Measurements from ENCODE around the gene CELA2B.
"Not testable (repeated sequence)": the region's sequence is repeated elsewhere in the genome, so short reads cannot be mapped to it uniquely, and the experiment has no call there.

CELA2B gene

DNA sequence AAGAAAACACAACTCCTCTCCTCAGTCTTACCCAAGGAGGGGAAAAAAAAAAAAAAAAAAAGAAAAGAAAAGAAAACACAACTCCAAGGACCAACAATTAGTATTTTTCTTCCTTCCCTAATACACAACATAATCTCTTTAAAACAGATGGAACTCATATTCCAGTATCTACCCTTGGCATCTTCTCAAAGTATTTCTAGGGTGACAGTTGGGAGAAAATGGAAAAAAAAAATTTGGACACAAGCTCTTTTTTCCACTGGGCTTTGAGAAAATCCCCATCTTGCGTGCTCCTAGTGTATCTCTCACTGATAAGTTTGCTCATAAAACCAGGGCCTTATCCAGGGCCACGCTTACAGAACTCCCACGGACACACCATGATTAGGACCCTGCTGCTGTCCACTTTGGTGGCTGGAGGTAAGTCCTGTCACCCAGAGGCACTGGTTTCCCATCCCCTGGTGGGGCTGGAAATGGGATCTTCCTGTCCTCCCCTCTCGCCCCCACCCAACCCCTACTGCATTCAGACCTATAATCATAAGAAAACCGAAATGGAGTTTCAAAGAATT lies at the start of gene CELA2B:
Gene CELA2B (plus strand): TSS at position 353 of the 563 bp plus-strand sequence. CDS start 22 bp downstream, at position 375.
- no peak for DNase-seq

DNA sequence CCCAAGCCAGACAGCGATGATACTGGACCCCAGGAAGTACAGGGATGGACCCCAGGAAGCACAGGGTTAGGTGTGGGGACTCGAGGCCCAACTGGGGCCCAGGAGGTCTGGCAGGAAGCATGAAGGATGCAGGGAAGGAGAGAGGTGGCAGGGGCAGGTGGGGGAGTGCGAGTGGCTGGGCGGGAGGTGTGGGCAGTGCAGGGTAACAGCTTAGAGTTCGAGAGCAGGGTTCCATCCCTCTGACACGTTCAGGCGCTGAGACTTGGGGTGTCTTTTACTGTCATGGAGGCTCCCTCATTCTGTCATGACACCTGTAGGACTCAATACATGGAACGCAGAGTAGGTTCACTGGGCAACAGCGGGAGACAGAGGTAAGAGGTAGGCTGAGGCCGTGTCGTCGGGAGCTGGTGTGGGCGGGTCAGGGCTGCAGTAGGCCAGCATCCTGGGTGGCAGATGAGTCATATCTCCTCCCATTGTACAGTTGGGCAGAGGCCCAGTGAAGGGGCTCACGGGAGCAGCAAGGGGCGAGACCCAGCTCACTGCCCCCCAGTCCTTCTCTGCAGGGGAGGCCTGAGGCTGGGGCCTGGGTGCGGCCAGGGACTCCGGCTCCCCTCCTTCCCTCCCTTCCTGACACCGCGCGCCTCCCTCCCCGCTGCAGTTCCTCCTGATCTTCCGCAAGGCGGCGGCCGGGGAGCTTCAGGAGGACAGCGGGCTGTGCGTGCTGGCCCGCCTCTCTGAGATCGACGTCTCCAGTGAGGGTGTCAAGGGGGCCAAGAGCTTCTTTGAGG lies 49.2 kb upstream of the CELA2B start:
- no peak for DNase-seq

DNA sequence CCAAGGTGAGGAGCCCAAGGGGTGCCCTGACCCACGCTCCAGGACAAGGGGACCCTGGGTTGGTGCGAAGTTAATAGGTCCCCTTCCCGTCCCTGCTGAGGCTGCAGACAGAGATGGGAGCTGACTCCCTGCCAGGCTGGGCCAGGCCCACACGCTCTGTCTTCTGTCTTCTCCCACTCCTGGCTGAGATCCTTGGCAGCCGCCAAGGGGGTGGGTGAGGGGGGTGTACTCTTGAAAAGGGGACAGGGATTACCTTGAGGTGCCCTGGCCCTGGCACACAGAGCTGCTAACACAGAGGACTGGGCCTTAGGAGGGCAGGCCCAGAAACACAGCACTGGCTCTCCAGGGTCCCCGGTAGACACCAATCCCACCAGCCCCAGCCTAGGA lies 48.6 kb upstream of the CELA2B start:
- DNase-seq = no peak

DNA sequence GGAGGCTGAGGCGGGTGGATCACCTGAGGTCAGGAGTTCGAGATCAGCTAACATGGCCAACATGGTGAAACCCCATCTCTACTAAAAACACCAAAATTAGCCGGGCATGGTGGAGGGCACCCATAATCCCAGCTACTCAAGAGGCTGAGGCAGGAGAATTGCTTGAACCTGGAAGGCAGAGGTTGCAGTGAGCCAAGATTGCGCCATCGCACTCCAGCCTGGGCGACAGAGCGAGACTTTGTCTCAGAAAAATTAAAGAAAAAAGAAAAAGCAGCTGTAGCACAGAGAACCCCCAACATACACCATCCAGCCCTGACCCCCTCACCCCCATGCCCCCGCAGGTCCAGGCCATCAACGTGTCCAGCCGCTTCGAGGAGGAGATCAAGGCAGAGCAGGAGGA lies 47.7 kb upstream of the CELA2B start:
- DNase-seq = not testable (repeated sequence)

DNA sequence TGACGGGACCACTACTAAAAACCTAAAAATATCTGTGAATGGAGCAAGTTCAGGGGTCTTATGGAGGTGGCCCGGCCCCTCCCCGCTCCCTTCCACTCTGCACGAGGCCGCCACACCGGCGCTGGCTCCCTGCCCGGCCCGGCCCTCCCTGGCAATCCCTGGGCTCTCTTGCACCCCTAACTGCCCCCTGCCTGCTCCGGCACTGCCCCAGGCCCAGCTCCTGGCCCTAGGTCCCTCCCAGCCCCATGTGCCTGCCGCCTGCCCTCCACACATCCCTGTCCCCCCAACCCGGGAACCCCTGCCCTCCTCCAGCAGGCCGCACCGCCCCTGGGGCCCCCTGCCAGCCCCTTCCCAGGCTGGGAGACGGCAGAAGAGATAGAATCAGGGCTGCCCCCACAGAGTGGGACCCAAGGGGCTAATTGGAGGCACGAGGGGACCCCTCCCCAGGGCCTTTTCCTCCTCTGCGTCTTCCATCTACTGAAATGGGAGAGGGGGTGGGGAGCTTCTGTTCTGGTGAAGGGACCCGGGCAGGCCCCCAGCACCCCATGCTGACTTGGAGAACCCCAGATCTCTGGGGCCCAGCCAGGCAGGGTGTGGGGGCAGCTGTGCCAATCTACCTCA lies 47.0 kb upstream of the CELA2B start:
- no peak for DNase-seq

DNA sequence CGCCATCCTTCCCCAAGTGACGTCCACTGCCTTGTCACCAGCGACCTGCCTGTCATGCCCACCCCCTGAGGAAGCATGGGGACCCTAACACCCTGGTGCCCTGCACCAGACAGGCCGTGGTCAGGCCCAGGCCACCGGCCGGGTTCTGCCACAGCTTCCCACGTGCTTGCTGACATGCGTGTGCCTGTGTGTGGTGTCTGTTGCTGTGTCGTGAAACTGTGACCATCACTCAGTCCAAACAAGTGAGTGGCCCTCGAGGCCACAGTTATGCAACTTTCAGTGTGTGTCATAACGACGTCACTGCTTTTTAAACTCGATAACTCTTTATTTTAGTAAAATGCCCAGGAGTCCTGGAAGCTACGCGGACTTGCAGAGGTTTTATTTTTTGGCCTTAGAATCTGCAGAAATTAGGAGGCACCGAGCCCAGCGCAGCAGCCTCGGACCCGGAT lies 46.2 kb upstream of the CELA2B start:
- DNase-seq = no peak

DNA sequence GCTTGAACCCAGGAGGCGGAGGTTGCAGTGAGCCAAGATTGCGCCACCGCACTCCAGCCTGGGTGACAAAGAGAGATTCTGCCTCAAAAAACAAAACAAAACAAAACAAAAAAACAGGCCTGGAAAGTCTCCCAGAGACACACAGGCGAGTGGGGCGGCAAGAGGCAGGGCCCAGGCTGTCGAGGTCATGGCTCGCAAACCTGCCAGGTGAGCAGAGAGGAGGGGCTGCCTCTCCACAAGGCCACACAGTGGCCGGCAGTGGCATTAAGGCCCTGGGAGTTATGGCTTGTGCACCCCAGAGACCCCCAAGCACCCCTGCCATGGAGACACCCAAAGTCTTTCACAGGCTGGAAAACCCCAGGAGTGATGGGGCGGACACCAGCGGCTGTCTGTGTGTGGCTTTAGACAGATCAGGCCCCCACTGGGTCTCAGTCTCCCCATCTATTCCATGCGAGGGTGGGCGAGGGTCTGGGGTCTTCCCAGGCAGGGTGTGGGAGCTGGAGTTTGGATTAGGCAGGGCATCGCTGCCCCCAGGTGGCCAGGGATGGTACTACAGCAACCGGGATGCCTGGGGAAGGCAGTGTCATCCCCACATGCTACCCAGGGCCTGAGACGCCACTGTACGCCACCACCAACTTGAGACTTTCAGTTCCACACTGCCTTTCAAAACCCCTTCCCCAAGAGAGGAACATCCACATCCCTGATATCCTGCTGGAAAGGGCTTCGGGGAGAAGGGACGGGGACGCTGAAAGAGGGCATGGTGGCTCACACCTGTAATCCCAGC lies 44.9 kb upstream of the CELA2B start:
- no peak for DNase-seq

DNA sequence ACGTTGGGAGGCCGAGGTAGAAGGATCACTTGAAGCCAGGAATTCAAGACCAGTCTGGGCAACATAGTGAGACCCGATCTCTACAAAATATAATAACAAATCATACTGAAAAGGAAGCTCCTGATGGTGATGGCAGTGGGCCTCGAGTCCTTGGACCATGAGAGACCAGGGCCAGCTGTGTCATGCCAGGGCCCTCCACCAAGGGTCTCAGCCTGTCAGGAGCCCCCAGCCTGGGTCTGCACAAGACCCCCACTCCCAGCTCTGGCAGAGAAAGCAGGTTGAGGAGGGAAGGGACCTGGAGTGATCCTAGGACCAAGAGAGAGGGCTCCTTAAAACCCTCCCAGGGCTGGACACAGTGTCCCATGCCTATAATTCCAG lies 44.3 kb upstream of the CELA2B start:
- DNase-seq = no peak

DNA sequence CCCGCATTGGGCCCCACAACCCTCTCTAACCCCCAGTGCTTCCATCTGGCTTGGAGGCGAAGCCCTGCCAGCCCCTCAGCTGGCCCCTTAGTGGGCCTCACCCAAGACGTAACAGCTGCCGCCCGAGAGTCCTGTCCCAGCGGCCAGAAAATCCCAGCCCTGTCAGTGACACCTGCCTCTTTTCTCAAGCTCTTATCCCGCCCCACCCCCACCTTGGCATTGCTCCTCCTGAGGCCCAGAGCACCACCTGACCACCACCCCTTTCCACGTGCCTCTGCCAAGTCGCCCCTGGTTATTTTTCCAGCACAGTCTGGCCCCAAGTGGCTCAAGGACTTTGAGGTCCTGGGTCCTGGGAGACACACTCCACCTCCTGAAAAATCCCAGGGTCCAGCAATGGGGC lies 43.6 kb upstream of the CELA2B start:
- no peak for DNase-seq

DNA sequence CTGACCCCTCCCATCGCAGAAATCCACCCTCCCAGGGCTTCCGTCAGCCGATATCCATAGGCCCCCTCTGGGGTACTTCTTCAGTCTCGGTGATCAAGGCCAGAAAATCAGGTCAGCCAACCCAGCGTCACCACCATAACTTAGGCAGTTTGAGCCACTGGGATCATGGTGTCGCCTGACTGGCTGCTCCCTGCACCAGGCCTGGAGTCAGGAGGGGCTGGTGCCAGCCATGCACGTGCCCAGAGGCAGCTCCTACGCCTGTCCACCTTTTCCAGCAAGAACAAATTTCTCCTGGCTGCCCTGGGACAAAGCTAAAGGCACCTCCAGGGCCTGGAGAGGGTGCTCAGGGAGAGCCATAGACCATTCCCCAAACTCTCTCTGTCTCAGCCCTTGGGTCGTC lies 42.4 kb upstream of the CELA2B start:
- no peak for DNase-seq

DNA sequence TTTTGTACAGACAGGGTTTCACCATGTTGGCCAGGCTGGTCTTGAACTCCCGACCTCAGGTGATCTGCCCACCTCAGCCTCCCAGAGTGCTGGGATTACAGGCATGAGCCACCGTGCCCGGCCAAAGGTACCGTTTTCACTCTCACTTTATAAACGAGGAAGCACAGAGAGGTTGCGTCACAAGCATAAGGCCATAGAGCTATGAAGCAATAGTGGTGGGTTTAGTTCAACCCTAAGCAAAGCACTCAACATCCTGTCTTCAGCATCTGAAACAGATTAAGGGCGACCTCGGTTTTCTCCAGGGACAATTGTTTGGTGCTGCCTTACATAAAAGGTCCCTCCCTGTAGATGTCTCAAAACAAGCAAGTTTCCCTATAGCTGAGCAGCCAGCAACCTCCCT lies 41.2 kb upstream of the CELA2B start:
- not testable (repeated sequence) for DNase-seq

DNA sequence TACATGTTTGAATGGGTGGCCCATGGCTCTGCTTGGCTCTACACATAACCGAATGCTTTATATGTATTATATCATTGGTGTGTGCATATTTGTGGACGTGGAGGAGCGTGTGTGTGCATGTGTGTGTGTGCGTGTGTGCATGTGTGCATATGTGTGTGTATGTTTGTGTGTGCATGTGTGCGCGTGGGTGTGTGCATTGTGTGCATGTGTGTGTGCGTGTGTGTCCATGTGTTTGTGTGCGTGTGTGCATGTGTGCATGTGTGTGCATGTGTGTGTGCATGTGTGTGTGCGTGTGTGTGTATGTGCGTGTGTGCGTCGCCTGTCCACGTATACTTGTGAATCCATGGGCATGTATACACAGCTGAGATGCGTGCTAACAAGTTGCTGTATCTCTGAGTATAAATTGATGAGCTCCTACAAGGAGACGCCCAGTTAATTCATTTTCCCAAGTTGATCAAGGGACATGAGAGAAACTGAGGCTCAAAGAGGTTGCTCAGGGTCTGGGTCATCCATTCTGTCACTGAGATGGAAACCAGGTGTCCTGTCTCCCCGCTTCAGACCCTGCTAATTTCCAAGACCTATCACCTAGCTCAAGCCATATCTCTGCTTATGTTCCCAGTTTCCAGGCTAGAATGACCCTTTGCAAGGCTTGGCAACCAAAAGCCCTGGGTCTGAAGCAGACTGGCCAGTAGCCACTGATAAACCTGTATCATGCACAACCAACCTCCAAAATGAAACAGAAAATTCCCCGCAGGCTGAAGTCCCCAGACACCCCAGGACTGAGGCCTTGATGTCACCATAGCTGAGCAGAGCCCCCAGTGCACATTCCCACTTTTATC lies 40.4 kb upstream of the CELA2B start:
- no peak for DNase-seq

DNA sequence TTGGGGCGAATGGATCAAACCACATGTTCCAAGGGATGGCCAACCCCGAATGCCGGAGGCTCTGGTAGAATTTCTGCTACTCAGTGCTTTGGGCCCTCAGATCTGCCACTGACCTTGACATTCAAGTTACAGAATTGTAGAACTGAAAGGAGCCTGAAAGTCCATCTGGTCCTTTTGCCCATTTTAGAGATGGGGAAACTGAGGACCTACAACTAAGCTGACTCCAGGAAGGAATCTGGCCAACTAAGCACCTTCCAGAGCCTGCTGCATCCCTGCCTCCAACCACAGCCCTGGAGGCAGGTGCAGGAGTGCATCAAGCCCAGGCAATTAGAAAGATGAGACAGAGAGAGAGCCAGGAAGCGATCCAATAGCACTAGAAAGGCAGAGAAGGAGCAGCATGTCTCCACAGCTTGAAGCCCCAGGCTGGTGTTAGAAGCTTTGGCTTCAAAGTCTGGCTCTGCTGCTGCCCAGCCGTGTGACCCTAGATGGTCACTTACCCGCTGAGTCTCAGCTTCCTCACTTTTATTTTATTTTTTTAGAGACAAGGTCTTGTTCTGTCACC lies 38.9 kb upstream of the CELA2B start:
- DNase-seq = no peak

DNA sequence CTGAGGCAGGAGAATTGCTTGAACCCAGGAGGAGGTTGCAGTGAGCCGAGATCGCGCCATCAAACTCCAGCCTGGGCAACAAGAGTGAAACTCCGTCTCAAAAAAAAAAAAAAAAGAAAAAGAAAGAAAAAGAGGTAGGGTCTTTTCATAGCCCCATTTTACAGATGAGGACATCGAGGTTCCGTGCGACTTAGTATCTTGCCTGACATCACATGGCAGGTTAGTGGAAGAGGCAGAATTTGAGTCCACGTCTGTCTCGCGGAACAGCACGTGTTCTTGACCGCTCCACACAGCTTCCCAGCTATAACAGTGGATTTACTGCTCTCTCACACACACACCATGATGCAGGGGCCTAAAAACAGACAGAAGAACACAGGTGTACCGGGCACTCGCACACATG lies 36.6 kb upstream of the CELA2B start:
- no peak for DNase-seq

DNA sequence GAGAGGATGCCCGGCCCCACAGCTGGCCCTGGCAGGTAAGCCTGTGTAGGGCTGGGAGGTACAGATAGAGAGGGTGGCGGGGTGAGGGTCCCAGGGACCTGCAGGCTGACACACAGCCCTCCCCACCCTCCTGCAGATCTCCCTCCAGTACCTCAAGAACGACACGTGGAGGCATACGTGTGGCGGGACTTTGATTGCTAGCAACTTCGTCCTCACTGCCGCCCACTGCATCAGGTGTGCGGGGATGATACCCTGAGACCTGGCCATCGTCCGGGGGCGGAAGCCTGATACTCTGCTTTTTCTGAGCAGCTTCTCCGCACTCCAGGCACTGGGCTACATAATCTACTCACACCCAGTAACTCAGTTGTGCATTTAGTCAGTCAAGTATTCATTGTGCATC lies 35.5 kb upstream of the CELA2B start:
- DNase-seq = no peak

DNA sequence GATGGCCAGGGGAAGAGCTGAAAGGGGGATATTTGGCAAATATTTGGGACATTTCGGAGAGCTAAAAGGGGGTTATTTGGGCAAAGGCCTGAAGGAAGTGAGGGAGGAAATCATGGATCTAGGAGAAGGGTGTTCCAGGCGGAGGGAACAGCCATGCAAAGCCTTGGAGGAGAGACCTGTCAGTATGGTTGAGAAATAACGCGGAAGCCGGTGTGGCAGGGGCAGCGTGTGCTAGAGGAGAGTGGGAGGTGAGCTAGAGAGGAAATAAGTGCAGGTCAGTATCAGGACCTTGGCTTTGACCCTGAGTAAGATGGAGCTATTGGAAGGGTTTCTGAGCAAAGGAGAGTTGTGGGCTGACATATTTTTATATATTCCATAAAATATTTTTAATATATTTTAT lies 34.7 kb upstream of the CELA2B start:
- DNase-seq = no peak

DNA sequence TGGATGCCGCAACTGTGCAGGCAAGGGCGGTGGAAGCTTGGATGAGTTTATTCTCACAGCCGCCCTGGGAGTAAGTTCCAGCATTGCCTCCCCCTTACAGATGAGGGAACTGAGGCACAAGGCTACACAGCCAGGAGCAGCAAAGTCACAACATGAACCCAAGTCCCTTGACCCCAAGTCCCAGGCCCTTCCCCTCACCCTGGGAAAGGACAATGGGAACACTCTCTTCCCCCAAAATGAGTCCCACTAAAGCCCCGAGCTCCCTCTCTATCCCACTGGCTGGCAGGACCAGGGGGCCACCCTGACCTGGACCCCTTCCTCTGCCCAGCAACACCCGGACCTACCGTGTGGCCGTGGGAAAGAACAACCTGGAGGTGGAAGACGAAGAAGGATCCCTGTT lies 33.8 kb upstream of the CELA2B start:
- no peak for DNase-seq

DNA sequence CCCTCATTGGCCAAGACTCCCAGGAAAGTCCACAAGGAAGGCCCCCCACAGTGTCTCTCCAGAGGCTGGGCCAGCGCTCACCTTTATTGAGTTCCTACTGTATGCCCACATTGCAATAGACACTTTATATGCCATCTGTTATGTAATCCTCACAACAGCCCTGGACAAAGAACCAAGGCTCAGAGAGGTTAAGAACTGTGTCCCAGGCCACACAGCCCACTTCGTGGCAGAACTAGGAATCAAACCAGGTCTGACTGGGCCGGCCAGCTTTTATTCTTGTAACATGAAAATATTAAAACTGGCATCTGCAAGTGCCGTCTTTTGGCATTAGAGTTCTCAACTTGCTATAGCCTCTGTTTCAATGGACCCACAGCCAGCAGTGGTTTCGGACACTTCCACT lies 33.1 kb upstream of the CELA2B start:
- no peak for DNase-seq

DNA sequence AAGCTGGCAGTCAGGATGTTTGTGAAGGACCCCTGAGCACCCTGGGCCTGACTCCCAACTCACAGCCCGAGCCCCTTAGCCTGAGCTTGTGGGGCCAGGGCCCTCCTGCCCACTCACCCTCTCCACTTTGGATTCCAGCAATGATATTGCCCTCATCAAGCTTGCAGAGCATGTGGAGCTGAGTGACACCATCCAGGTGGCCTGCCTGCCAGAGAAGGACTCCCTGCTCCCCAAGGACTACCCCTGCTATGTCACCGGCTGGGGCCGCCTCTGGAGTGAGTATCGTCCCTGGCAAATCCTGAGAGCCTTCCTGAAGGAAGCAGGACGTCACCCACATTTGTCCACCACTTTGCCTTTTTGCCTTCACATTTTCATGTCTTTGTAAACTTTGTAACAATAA lies 32.6 kb upstream of the CELA2B start:
- no peak for DNase-seq

DNA sequence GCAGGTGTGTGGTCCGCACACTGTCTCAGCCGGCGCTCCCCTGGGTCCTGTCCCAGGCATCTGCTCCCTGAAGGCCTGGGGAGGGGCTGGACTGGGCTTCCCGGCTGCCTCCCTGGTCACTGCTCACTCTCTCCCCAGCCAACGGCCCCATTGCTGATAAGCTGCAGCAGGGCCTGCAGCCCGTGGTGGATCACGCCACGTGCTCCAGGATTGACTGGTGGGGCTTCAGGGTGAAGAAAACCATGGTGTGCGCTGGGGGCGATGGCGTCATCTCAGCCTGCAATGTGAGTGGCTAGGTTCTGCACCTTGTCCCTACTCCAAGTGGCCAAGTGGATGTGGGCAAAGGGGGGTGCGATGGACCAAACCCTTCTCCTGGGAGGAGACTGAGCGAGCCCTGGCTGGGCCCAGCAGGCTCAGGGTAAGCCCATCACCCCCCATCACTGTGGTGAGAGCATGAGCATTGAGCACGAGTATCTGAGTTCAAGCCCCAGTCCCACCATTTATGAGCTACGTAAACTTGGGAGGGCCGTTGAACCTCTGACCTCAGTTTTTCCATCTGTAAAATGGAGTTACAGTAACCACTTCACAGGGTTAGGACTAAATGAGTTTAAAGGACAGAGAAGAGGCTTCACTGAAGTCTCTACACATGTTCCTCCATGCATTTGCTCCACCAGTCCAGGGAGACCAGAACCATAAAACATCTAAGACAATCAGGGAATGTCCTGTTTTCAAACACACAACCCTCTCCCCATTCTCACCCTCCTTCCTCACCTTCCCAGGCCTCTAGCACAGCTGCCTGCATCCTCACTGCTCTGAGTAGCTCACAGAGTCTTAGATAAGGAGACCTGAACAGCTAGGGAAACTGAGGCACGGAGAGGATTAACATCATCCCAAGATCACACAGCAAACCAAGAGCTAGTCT lies 31.2 kb upstream of the CELA2B start:
- no peak for DNase-seq

All from NCI-H2081 treated with DMSO at 0.1 percent for 48 hours (cell line).